HCT116 (cell line): ENCODE measurements around the gene DHDDS.

Experiments
- EGR1 ChIP-seq: IDR thresholded peaks from 2 replicates; pipeline ENCODE4 v1.6.1; 2012; ENCODE audit warnings: low read depth
- EZH2 ChIP-seq: fragments of 200-600 bp; sonication (generic); IDR thresholded peaks from 2 replicates; pipeline ENCODE4 v1.6.1; 2017; ENCODE audit warnings: antibody characterized with exemption, mixed run types
- EZH2phosphoT487 ChIP-seq: fragments of 200-600 bp; IDR thresholded peaks from 2 replicates; pipeline ENCODE4 v1.6.1; 2018; ENCODE audit warnings: antibody characterized with exemption, borderline replicate concordance
- FOSL1 ChIP-seq: IDR thresholded peaks from 2 replicates; pipeline ENCODE4 v1.6.1; 2012; ENCODE audit warnings: low read depth
- POLR2A ChIP-seq: IDR thresholded peaks from 2 replicates; pipeline ENCODE4 v1.7.0; 2011; ENCODE audit warnings: borderline replicate concordance; ENCODE audit not compliant: insufficient read depth, insufficient read length; ENCODE audit errors: extremely low read depth
- RAD21 ChIP-seq: IDR thresholded peaks from 2 replicates; pipeline ENCODE4 v1.6.1; 2012; ENCODE audit warnings: low read depth, mild to moderate bottlenecking
- SP1 ChIP-seq: IDR thresholded peaks from 2 replicates; pipeline ENCODE4 v1.6.1; 2012; ENCODE audit warnings: low read depth
- TF ChIP-seq, protein P1 (sequence below), 3 experiments: fragments of 200-600 bp in 1 of 3; sonication (generic) in 1 of 3; IDR thresholded peaks in 2 of 3; conservative IDR thresholded peaks in 1 of 3; 2 replicates each; pipeline ENCODE4 v1.5.1; 2012 to 2017; ENCODE audit warnings: low read depth in 2 of 3, low read length in 2 of 3, antibody characterized with exemption in 1 of 3, borderline replicate concordance in 1 of 3, control low read depth in 1 of 3, mild to moderate bottlenecking in 1 of 3, mixed read lengths in 1 of 3, mixed run types in 1 of 3, moderate library complexity in 1 of 3; ENCODE audit not compliant: insufficient read depth in 1 of 3

- no peak for TF ChIP-seq POLR2A
- TF ChIP-seq, protein P1, sequence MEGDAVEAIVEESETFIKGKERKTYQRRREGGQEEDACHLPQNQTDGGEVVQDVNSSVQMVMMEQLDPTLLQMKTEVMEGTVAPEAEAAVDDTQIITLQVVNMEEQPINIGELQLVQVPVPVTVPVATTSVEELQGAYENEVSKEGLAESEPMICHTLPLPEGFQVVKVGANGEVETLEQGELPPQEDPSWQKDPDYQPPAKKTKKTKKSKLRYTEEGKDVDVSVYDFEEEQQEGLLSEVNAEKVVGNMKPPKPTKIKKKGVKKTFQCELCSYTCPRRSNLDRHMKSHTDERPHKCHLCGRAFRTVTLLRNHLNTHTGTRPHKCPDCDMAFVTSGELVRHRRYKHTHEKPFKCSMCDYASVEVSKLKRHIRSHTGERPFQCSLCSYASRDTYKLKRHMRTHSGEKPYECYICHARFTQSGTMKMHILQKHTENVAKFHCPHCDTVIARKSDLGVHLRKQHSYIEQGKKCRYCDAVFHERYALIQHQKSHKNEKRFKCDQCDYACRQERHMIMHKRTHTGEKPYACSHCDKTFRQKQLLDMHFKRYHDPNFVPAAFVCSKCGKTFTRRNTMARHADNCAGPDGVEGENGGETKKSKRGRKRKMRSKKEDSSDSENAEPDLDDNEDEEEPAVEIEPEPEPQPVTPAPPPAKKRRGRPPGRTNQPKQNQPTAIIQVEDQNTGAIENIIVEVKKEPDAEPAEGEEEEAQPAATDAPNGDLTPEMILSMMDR (IDR thresholded peaks at IDR 0.05 in 2 of 3, conservative IDR thresholded peaks at IDR 0.05 in 1 of 3; ENCODE audit: borderline replicate concordance in 1 of 3, insufficient read depth in 1 of 3, low read depth in 2 of 3, low read length in 2 of 3) = no peak
- no peak for TF ChIP-seq SP1
- no peak for TF ChIP-seq EZH2phosphoT487
- TF ChIP-seq FOSL1 = no peak
- TF ChIP-seq RAD21 = no peak
- no peak for TF ChIP-seq EZH2
- no peak for TF ChIP-seq EGR1
Measured at GRCh38 chr1:26478159-26478558, 46.0 kb downstream of the DHDDS start.
